GM10266 (cell line): ENCODE measurements around the gene CREB5.

Source experiments
- DNase-seq: peaks from one replicate; pipeline ENCODE4 v3.0.0; 2012; ENCODE audit errors: extremely low spot score
- TF ChIP-seq, protein P1 (sequence below): IDR thresholded peaks from 2 replicates; pipeline ENCODE4 v1.5.1; 2012; ENCODE audit warnings: mild to moderate bottlenecking, low read depth; ENCODE audit not compliant: control insufficient read depth, insufficient read depth; ENCODE audit errors: missing control alignments

CREB5 gene

DNA sequence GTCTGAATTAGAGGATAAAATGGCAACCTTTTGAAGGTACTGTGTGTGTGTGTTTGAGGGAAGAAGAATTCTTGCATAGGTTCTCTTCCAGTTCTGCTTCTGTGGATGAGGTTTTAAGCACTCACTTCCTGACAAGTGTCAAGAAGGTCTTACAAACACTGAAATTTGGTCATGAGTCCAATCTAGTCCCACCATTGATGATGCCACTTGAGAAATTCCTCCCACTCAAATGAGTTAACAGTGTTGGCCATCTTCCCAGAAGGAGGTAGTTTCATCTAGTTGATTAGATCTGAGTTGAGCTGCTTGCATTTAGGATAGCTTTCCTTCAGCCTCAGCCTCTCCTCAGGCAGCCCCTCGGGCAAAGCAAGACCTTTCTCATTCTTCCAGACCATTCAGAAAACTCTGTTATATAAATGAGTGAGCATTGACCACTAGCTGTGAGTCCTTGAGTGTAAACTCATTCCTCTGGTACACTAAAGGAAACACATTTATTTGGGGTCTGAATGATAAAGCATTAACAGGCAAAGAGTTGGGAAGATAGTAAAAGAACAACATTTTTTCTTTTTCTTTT is 356.3 kb downstream of the CREB5 start:
- TF ChIP-seq, protein P1, sequence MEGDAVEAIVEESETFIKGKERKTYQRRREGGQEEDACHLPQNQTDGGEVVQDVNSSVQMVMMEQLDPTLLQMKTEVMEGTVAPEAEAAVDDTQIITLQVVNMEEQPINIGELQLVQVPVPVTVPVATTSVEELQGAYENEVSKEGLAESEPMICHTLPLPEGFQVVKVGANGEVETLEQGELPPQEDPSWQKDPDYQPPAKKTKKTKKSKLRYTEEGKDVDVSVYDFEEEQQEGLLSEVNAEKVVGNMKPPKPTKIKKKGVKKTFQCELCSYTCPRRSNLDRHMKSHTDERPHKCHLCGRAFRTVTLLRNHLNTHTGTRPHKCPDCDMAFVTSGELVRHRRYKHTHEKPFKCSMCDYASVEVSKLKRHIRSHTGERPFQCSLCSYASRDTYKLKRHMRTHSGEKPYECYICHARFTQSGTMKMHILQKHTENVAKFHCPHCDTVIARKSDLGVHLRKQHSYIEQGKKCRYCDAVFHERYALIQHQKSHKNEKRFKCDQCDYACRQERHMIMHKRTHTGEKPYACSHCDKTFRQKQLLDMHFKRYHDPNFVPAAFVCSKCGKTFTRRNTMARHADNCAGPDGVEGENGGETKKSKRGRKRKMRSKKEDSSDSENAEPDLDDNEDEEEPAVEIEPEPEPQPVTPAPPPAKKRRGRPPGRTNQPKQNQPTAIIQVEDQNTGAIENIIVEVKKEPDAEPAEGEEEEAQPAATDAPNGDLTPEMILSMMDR = no peak
- no peak for DNase-seq

DNA sequence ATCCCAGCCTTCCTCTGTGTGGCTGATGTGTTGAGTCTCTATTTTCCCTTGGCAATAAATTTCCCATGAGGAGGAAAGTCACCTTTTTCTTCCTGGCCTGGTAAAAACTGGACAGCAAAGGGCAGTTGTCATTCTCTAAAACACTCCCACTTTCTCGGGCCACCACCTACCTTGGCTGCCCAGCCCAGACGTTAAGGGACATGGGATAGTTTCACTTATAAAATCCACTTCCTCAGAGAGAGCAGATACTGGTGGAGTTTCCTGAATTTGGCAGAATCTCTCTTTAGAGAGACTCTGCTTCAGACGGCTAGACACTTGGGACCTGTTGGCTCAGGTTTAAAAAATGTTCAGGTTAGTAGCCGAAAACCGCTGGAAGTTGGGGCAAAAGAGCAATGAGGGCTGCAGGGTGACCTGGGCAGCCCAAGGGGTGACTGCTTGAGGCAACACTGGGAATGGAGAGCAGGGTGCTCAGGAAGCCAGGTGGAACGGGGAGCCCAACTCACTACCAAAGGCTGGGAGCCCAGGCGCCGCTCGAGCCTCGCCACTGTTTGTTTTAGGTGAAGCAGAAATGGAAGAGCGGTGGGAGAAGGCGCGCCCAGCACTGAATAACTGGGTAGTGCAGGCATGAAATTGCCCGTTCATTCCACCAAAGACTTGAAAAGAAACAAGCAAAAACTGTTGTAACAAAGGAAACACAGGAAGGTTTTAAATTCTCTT is 359.7 kb downstream of the CREB5 start:
- TF ChIP-seq, protein P1 = no peak
- DNase-seq = no peak

DNA sequence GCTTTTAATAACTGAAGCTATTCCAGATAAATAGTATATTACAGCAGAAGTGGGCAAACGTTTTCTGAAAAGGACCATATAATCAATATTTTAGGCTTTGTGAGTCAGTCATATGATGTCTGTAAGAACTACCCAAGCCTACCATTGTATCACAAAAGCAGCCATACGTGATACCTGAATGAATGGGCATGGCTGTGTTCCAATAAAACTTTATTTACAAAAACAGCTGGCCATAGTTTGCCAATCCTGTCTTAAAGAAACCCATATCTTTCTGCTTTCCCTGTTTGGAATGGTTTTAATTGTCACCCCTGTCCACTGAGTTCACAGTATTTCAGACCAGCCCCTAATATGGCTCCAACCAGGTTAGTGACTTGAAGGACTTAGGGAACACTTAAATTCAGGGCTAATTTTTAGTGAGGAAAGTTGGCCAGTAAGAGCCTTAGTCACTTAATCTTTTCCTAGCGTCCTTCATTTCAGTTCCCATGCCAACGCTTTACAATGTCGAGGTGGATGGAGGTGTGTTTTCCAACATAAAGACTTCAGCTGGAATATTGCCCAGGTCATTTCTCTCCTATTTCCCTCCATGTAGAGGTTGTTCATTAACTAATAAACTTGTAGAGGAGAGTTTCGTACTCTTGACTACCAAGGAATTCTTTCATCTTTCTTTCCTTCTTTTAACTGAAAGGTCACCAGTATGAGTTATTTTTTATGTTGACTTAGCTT is 361.3 kb downstream of the CREB5 start:
- TF ChIP-seq, protein P1 = no peak
- DNase-seq = no peak

DNA sequence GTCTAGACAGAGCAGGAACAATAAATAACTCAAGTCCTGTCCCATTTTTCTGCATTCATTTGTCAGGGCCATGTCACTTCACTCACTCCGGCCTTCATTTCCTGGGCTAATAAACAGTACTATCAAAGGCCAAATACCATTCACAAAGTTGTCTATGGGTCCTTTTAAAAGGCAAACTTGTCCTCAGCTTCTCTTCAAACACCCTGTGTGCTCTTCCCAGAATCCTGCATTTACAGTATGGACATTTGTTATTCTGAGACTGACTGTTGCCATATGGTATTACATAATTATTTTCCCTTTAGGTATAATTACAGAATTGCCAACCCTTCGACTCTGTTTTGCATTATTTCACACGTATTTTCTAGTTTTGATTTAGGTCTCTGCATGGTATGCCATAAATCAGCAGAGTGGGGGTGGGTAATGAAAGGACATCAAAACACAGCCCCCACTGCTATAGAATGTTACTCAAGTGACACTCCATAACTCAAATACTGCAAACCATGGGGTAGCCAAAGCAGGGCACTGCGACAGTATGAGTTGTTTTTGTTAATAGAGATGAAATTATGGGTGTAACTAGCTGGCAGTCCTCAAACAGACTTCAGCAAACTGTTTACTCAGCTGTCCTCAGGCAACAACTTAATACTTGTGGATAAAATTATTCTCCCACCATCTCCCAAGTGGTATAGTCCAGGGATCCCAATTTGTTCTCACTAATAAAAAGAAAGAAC is 362.1 kb downstream of the CREB5 start:
- DNase-seq = no peak
- TF ChIP-seq, protein P1 = no peak

DNA sequence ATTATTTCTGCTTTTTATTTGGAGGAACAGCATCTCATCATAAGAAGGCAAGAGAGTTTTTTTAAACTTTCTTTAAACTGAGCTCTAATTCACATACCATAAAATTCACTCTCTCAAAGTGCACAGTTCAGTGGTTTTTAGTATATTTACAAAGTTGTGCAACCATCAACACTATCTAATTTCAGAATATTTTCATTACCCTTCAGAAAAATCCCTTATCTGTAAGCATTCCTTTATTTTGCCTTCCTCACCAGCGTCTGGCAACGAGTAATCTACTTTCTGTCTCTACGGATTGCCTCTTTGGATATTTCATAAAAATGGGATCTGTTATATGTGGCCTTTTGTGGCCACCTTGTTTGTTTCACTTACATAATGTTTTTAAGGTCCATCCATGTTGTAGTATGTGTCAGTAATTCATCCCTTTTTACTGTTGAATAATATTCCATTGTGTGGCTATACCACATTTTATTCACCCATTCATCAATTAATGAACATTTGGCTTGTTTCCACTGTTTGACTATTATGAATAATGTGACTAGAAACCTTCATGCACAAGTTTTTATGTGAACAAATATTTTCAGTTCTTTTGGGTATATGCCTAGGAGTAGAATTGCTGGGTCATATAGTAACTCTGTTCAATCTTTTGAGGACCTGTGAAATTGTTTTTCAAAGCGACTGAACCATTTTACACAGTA is 364.3 kb downstream of the CREB5 start:
- DNase-seq = no peak
- TF ChIP-seq, protein P1 = no peak

DNA sequence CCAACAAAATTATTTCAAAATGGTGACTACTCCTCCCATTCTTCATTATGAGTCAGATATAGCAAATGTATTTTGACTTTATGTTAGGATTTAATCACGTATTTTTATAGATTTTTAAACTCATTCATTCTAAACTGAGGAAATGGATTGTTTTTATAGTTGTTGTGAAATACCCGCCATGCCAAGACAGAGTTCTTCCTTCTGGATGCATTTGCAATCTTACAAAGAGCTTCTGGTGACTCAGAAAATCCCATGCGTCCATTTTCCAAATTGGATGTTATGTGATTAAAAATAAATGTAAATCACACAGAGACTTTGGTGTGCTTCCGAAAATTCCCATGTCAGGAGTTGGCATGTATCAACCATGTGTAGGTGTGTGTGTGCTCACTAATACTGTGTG is 366.5 kb downstream of the CREB5 start:
- TF ChIP-seq, protein P1 = no peak
- no peak for DNase-seq
